Mesodermal cell (in vitro differentiated cells): Measurements from ENCODE around the gene CCNY.
A peak's percentile ranks its signal among the peaks of the same experiment; 100 is the strongest.

Experiments used
- H3K27ac ChIP-seq: 2 replicates; pipeline ENCODE4 v1.7.0; 2013; ENCODE audit warnings: mild to moderate bottlenecking, low read depth, low read length, moderate library complexity; ENCODE audit not compliant: severe bottlenecking
- H3K36me3 ChIP-seq: 2 replicates; pipeline ENCODE4 v1.7.1; 2013; ENCODE audit warnings: mild to moderate bottlenecking, low read length, moderate library complexity; ENCODE audit not compliant: control insufficient read depth, insufficient read depth
- H3K4me1 ChIP-seq: one replicate; pipeline ENCODE4 v1.7.1; 2013; ENCODE audit warnings: mild to moderate bottlenecking, low read length; ENCODE audit not compliant: insufficient read depth, control insufficient read depth, poor library complexity, severe bottlenecking
- H3K4me3 ChIP-seq: 2 replicates; pipeline ENCODE4 v1.7.0; 2013; ENCODE audit warnings: low read length, control low read depth, mild to moderate bottlenecking; ENCODE audit not compliant: insufficient read depth, poor library complexity, severe bottlenecking; ENCODE audit errors: extremely low read depth
- H3K9me3 ChIP-seq: 2 replicates; pipeline ENCODE4 v1.7.1; 2013; ENCODE audit warnings: mild to moderate bottlenecking, low read length, moderate library complexity; ENCODE audit not compliant: control insufficient read depth
- WGBS, 2 experiments: methylation state at CpG; one replicate each; pipeline ENCODE4 v1.1.5; 2013; ENCODE audit warnings: missing lambda C conversion rate in 2 of 2; ENCODE audit not compliant: insufficient coverage in 2 of 2; 5-methylcytosine and 5-hydroxymethylcytosine counted together

CCNY gene

GRCh38 chr10:35562427-35562826, 226.1 kb downstream of the CCNY start:
- Histone ChIP-seq H3K9me3 (no peaks in the 10 kb centered on the region), H3K4me1 (peaks cover 17% of the 10 kb centered on the region), H3K27ac (no peak overlapping the region), H3K36me3 (peaks cover 52% of the 10 kb centered on the region), H3K4me3 (no peak overlapping the region)
- 90 to 100% methylated on average over 1 of the region's 1 CpG for WGBS, 2 experiments

- Histone ChIP-seq H3K9me3 (no peaks in the 10 kb centered on the region), H3K4me3 (no peak overlapping the region), H3K36me3 (peaks cover 51% of the 10 kb centered on the region), H3K27ac (no peak overlapping the region), H3K4me1 (peaks cover 17% of the 10 kb centered on the region)
- 29 to 46% methylated on average over 11 of the region's 13 CpGs for WGBS, 2 experiments
Measured at GRCh38 chr10:35563261-35563891, 227.1 kb downstream of the CCNY start.

GRCh38 chr10:35564341-35564968, 228.1 kb downstream of the CCNY start:
- Histone ChIP-seq H3K4me1 (peaks cover 17% of the 10 kb centered on the region), H3K27ac (peak overlapping the region; percentile 71), H3K4me3 (no peak overlapping the region), H3K36me3 (peaks cover 52% of the 10 kb centered on the region), H3K9me3 (no peaks in the 10 kb centered on the region)
- WGBS, 2 experiments = 85 to 93% methylated on average over 4 to 6 of the region's 6 CpGs

GRCh38 chr10:35565602-35566081, 229.3 kb downstream of the CCNY start:
- peaks cover 61% of the 10 kb centered on the region for H3K36me3 ChIP-seq
- no peak overlapping the region for H3K27ac ChIP-seq
- H3K9me3 ChIP-seq = no peaks in the 10 kb centered on the region
- no peak overlapping the region for H3K4me3 ChIP-seq
- peaks cover 17% of the 10 kb centered on the region for H3K4me1 ChIP-seq
- WGBS, 2 experiments = 89 to 96% methylated on average over 6 of the region's 8 CpGs

- peaks cover 58% of the 10 kb centered on the region for H3K36me3 ChIP-seq
- 91 to 95% methylated on average over 5 to 6 of the region's 6 CpGs for WGBS, 2 experiments
Measured at GRCh38 chr10:35567951-35568350, 231.6 kb downstream of the CCNY start.

GRCh38 chr10:35568483-35569015, 232.2 kb downstream of the CCNY start:
- WGBS, 2 experiments = 95 to 96% methylated on average over 13 to 16 of the region's 20 CpGs
- peaks cover 16% of the 10 kb centered on the region for H3K4me1 ChIP-seq
- no peaks in the 10 kb centered on the region for H3K9me3 ChIP-seq
- H3K27ac ChIP-seq = no peak overlapping the region
- peaks cover 59% of the 10 kb centered on the region for H3K36me3 ChIP-seq
- no peak overlapping the region for H3K4me3 ChIP-seq

More at GRCh38 chr10:35567951-35568350, 231.6 kb downstream of the CCNY start:
- Histone ChIP-seq H3K27ac (no peak overlapping the region), H3K9me3 (no peaks in the 10 kb centered on the region), H3K4me1 (peaks cover 17% of the 10 kb centered on the region), H3K4me3 (no peak overlapping the region)

- no peak overlapping the region for H3K4me3 ChIP-seq
- no peaks in the 10 kb centered on the region for H3K9me3 ChIP-seq
- 90 to 92% methylated on average over 11 to 15 of the region's 19 CpGs for WGBS, 2 experiments
- H3K4me1 ChIP-seq = peaks cover 9% of the 10 kb centered on the region
- peaks cover 63% of the 10 kb centered on the region for H3K36me3 ChIP-seq
- H3K27ac ChIP-seq = no peak overlapping the region
Measured at GRCh38 chr10:35569111-35569707, 232.9 kb downstream of the CCNY start.

- Histone ChIP-seq H3K27ac (no peak overlapping the region), H3K4me3 (no peak overlapping the region), H3K9me3 (no peaks in the 10 kb centered on the region), H3K36me3 (peaks cover 64% of the 10 kb centered on the region), H3K4me1 (peaks cover 3% of the 10 kb centered on the region)
- 95% methylated on average over 3 of the region's 4 CpGs for WGBS, 2 experiments
Measured at GRCh38 chr10:35569836-35570235, 233.5 kb downstream of the CCNY start.

GRCh38 chr10:35570397-35570796, 234.1 kb downstream of the CCNY start:
- WGBS, 2 experiments = no CpG with 5 or more reads among the region's 1 CpG
- no peak overlapping the region for H3K27ac ChIP-seq
- H3K9me3 ChIP-seq = no peaks in the 10 kb centered on the region
- H3K4me1 ChIP-seq = peaks cover 2% of the 10 kb centered on the region
- H3K4me3 ChIP-seq = no peak overlapping the region
- H3K36me3 ChIP-seq = peaks cover 66% of the 10 kb centered on the region

- H3K4me1 ChIP-seq = no peaks in the 10 kb centered on the region
- peaks cover 64% of the 10 kb centered on the region for H3K36me3 ChIP-seq
- no peak overlapping the region for H3K4me3 ChIP-seq
- no peak overlapping the region for H3K27ac ChIP-seq
- H3K9me3 ChIP-seq = peaks cover 5% of the 10 kb centered on the region
- WGBS, 2 experiments = 100% methylated on average over 1 of the region's 1 CpG; no CpG with 5 or more reads in 1 of the 2 experiments
Measured at GRCh38 chr10:35572583-35572982, 236.3 kb downstream of the CCNY start.
